HCT116 (cell line): ENCODE results near the gene SP140L. TPM values are rescaled to one million over a fixed set of nuclear protein-coding genes. Genes with fewer than 3 reads are reported as not detected.

Source experiments
- ATAC-seq: fragments of 200-7000 bp; cut with Tn5 transposase; 2 replicates; pipeline ENCODE4 v1.9.1; 2020; ENCODE audit warnings: mild to moderate bottlenecking, moderate library complexity
- BruUV-seq: library from RNA; stranded (reverse); fragments of 400-500 nt; replicated peaks from 2 replicates; lab custom pipeline; 2021; lab: Mats Ljungman, UMichigan
- CTCF ChIA-PET: fragments of 300-600 bp; sonication (Branson Sonifier 250); formaldehyde crosslinking; loops from one replicate; lab custom pipeline; 2021; ENCODE audit warnings: antibody characterized with exemption; lab: Charles Lee
- POLR2A ChIA-PET: fragments of 300-600, 350-600 bp; sonication (Branson Sonifier 250); formaldehyde crosslinking; loops from one replicate; lab custom pipeline; 2021; ENCODE audit warnings: antibody characterized with exemption; lab: Charles Lee
- RAD21 ChIA-PET, 2 experiments: fragments of 300-600 bp; sonication (Branson Sonifier 250); formaldehyde crosslinking; loops; one replicate each; lab custom pipeline; 2023; ENCODE audit warnings: low total read pairs in 2 of 2; ENCODE audit not compliant: uncharacterized antibody in 2 of 2, unreplicated experiment in 2 of 2, low non-redundant PET in 1 of 2; lab: Charles Lee
- DNase-seq: peaks from one replicate; pipeline ENCODE4 v3.0.0-alpha.2; 2010; ENCODE audit warnings: low read depth, low spot score
- H2AFZ ChIP-seq: fragments of 200-600 bp; shearing (Covaris generic), sonication (generic); 2 replicates; pipeline ENCODE4 v1.6.1; 2017; ENCODE audit warnings: low read depth, mixed run types, mixed read lengths, antibody characterized with exemption, low read length; ENCODE audit not compliant: poor library complexity, severe bottlenecking
- H3K27ac ChIP-seq: 2 replicates; pipeline ENCODE4 v1.5.1; 2012; ENCODE audit warnings: low read depth, low read length
- H3K27me3 ChIP-seq: fragments of 200-600 bp; sonication (generic); 2 replicates; pipeline ENCODE4 v1.6.1; 2016; ENCODE audit warnings: mixed run types, low read length, mixed read lengths; ENCODE audit not compliant: insufficient read depth
- H3K36me3 ChIP-seq, 2 experiments: fragments of 200-500 bp in 1 of 2; fragments of 200-600 bp in 1 of 2; sonication (Bioruptor generic) in 1 of 2; sonication (generic) in 1 of 2; 2 replicates each; pipeline versions ENCODE4 v1.5.1 to v1.6.1; 2014 to 2016; ENCODE audit warnings: low read length in 2 of 2, inconsistent platforms in 1 of 2, mixed read lengths in 1 of 2, mixed run types in 1 of 2; ENCODE audit not compliant: insufficient read depth in 2 of 2, control insufficient read depth in 1 of 2
- H3K4me1 ChIP-seq, 2 experiments: fragments of 200-600 bp in 1 of 2; sonication (generic) in 1 of 2; 2 replicates each; pipeline versions ENCODE4 v1.5.1 to v1.6.1; 2012 to 2017; ENCODE audit warnings: low read length in 2 of 2, inconsistent platforms in 1 of 2, mild to moderate bottlenecking in 1 of 2, mixed read lengths in 1 of 2, mixed run types in 1 of 2, moderate library complexity in 1 of 2; ENCODE audit not compliant: insufficient read depth in 2 of 2, control insufficient read depth in 1 of 2
- H3K4me2 ChIP-seq: fragments of 200-600 bp; sonication (generic); 2 replicates; pipeline ENCODE4 v1.6.1; 2017; ENCODE audit warnings: mixed run types, low read length, mixed read lengths
- H3K4me3 ChIP-seq, 2 experiments: fragments of 200-600 bp in 1 of 2; sonication (generic) in 1 of 2; replicated peaks in 1 of 2; 2 replicates each; pipeline ENCODE4 v1.5.1; 2011 to 2016; ENCODE audit warnings: low read length in 2 of 2, control low read depth in 1 of 2, low read depth in 1 of 2, mild to moderate bottlenecking in 1 of 2, mixed read lengths in 1 of 2, mixed run types in 1 of 2
- H3K79me2 ChIP-seq: fragments of 200-600 bp; sonication (generic); 2 replicates; pipeline ENCODE4 v1.6.1; 2017; ENCODE audit warnings: mild to moderate bottlenecking, mixed run types, low read length, moderate library complexity, mixed read lengths; ENCODE audit not compliant: insufficient read depth
- H3K9ac ChIP-seq: fragments of 200-600 bp; sonication (generic); 2 replicates; pipeline ENCODE4 v1.6.1; 2016; ENCODE audit warnings: low read length, mixed read lengths
- H3K9me2 ChIP-seq: fragments of 200-600 bp; sonication (generic), shearing (Covaris generic); 2 replicates; pipeline ENCODE4 v1.6.1; 2017; ENCODE audit warnings: mixed run types, mild to moderate bottlenecking, moderate library complexity; ENCODE audit not compliant: insufficient read depth
- H3K9me3 ChIP-seq, 2 experiments: fragments of 200-500 bp in 1 of 2; fragments of 200-600 bp in 1 of 2; sonication (Bioruptor generic) in 1 of 2; sonication (generic) in 1 of 2; 2 replicates each; pipeline ENCODE4 v1.6.1; 2014 to 2017; ENCODE audit warnings: low read length in 2 of 2, mixed read lengths in 2 of 2, inconsistent platforms in 1 of 2, low read depth in 1 of 2, mild to moderate bottlenecking in 1 of 2, mixed run types in 1 of 2, moderate library complexity in 1 of 2; ENCODE audit not compliant: control insufficient read depth in 1 of 2, insufficient read depth in 1 of 2
- H4K20me1 ChIP-seq: fragments of 200-600 bp; sonication (generic), shearing (Covaris generic); 2 replicates; pipeline ENCODE4 v1.6.1; 2017; ENCODE audit warnings: mixed run types, mild to moderate bottlenecking, moderate library complexity; ENCODE audit not compliant: insufficient read depth
- ATF3 ChIP-seq: IDR thresholded peaks from 2 replicates; pipeline ENCODE4 v1.6.1; 2012
- CTCF ChIP-seq, 3 experiments: fragments of 200-600 bp in 1 of 3; sonication (generic) in 1 of 3; IDR thresholded peaks in 2 of 3; conservative IDR thresholded peaks in 1 of 3; 2 replicates each; pipeline ENCODE4 v1.5.1; 2012 to 2017; ENCODE audit warnings: low read depth in 2 of 3, low read length in 2 of 3, antibody characterized with exemption in 1 of 3, borderline replicate concordance in 1 of 3, control low read depth in 1 of 3, mild to moderate bottlenecking in 1 of 3, mixed read lengths in 1 of 3, mixed run types in 1 of 3, moderate library complexity in 1 of 3; ENCODE audit not compliant: insufficient read depth in 1 of 3
- EGR1 ChIP-seq: IDR thresholded peaks from 2 replicates; pipeline ENCODE4 v1.6.1; 2012; ENCODE audit warnings: low read depth
- ELF1 ChIP-seq: IDR thresholded peaks from 2 replicates; pipeline ENCODE4 v1.6.1; 2012; ENCODE audit warnings: low read depth, borderline replicate concordance
- JUND ChIP-seq: IDR thresholded peaks from 2 replicates; pipeline ENCODE4 v1.6.1; 2012
- MAX ChIP-seq: IDR thresholded peaks from 2 replicates; pipeline ENCODE4 v1.6.1; 2012
- POLR2AphosphoS5 ChIP-seq: IDR thresholded peaks from 2 replicates; pipeline ENCODE4 v1.6.1; 2011; ENCODE audit warnings: mild to moderate bottlenecking, low read depth, low read length, moderate library complexity
- RAD21 ChIP-seq: IDR thresholded peaks from 2 replicates; pipeline ENCODE4 v1.6.1; 2012; ENCODE audit warnings: low read depth, mild to moderate bottlenecking
- REST ChIP-seq: IDR thresholded peaks from 2 replicates; pipeline ENCODE4 v1.6.1; 2012; ENCODE audit warnings: low read depth
- SP1 ChIP-seq: IDR thresholded peaks from 2 replicates; pipeline ENCODE4 v1.6.1; 2012; ENCODE audit warnings: low read depth
- TCF7L2 ChIP-seq: IDR thresholded peaks from 2 replicates; pipeline ENCODE4 v1.7.0; 2011; ENCODE audit warnings: borderline replicate concordance, inconsistent platforms; ENCODE audit not compliant: insufficient read depth, insufficient read length; ENCODE audit errors: extremely low read depth
- YY1 ChIP-seq: IDR thresholded peaks from 2 replicates; pipeline ENCODE4 v1.6.1; 2011; ENCODE audit warnings: low read length, low read depth, moderate library complexity, mild to moderate bottlenecking; ENCODE audit not compliant: insufficient replicate concordance; ENCODE audit errors: extremely low read depth
- ZFX ChIP-seq: fragments of 450-650 bp; IDR thresholded peaks from 2 replicates; pipeline ENCODE4 v1.6.1; 2017
- intact Hi-C: fragments of 100-400 bp; cut with micrococcal nuclease; formaldehyde crosslinking; loops from 2 replicates; pipeline ENCODE4 v1.10.0; 2022
- total RNA-seq: library from RNA; stranded (reverse); gene quantifications from one replicate; pipeline ENCODE4 v1.2.1, GENCODE V29; 2021; ENCODE audit not compliant: unreplicated experiment

The SP140L gene
- total RNA-seq, 1 experiment from 2014 or later = 28.9 TPM

- no peak for TF ChIP-seq REST
Measured at GRCh38 chr2:230322561-230323384, 4.2 kb upstream of the SP140L start (continued).

GRCh38 chr2:230323385-230324106 lies 3.4 kb upstream of the SP140L start:
- H3K4me2 ChIP-seq = peak overlapping the region; percentile 49
- H3K9ac ChIP-seq = no peak overlapping the region
- H3K36me3 ChIP-seq = no peaks in the 10 kb centered on the region
- peaks cover 14% of the 10 kb centered on the region for H3K79me2 ChIP-seq
- POLR2A ChIA-PET = interaction anchor here (0.7 kb wide), 1 partner anchor 9 kb away, joined by 3 read pairs; no protein-coding TSS in a partner anchor
- no peaks in the 10 kb centered on the region for H3K9me2 ChIP-seq
- H3K4me3 ChIP-seq = no peak overlapping the region
- TF ChIP-seq POLR2AphosphoS5 = 0 out of 2 replicates have a peak, but pooled peaks have one; percentile 18
- TF ChIP-seq CTCF (IDR thresholded peaks at IDR 0.05 in 2 of 3, conservative IDR thresholded peaks at IDR 0.05 in 1 of 3; ENCODE audit: borderline replicate concordance in 1 of 3, insufficient read depth in 1 of 3, low read depth in 2 of 3, low read length in 2 of 3) = peak; percentile 40 to 92 (median 80); a peak in 4 of 6 replicates
- TF ChIP-seq MAX = no peak
- TF ChIP-seq SP1 = no peak
- no peak for TF ChIP-seq TCF7L2
- TF ChIP-seq JUND = no peak
- no peak for TF ChIP-seq EGR1
- no peak for TF ChIP-seq ELF1
- TF ChIP-seq RAD21 = peak; percentile 53
- no peak for TF ChIP-seq ZFX
- peak; percentile 43 for TF ChIP-seq YY1
- no peak for TF ChIP-seq ATF3
- TF ChIP-seq, all 23 proteins: peak for 4
- intact Hi-C loops = loop anchor here (1.0 to 5.0 kb wide), 2 partner anchors 288 to 389 kb away; partner anchors contain the start of gene CAB39
- Histone ChIP-seq H3K27ac (no peak overlapping the region; the same call in 1 of the 2 replicates), H3K4me1 (peaks cover 3 to 37% of the 10 kb centered on the region in 2 experiments; a peak in 3 of 4 replicates), H2AFZ (no peak overlapping the region), H3K27me3 (no peaks in the 10 kb centered on the region), H3K9me3 (no peaks in the 10 kb centered on the region), H4K20me1 (no peaks in the 10 kb centered on the region)
- BruUV-seq = no TSS peak
- RAD21 ChIA-PET = no interaction called here
- CTCF ChIA-PET = interaction anchor here (0.6 to 1.6 kb wide), 6 partner anchors 9 to 289 kb away, joined by 3 to 6 read pairs (median 4); partner anchors contain the start of gene SP100
- ATAC-seq = peak; percentile 82
- DNase-seq = peak; percentile 22
